Ectodermal cell (in vitro differentiated cells): ENCODE data around the gene RPL22.

Source experiments
- H3K27ac ChIP-seq: 2 replicates; pipeline ENCODE4 v1.7.0; 2013; ENCODE audit warnings: mild to moderate bottlenecking, low read depth, low read length; ENCODE audit not compliant: insufficient read depth, poor library complexity, severe bottlenecking
- H3K27me3 ChIP-seq: 2 replicates; pipeline ENCODE4 v1.7.0; 2013; ENCODE audit warnings: mild to moderate bottlenecking, low read length; ENCODE audit not compliant: insufficient read depth, control insufficient read depth, poor library complexity, severe bottlenecking
- H3K36me3 ChIP-seq: one replicate; pipeline ENCODE4 v1.7.0; 2013; ENCODE audit warnings: low read length; ENCODE audit not compliant: control insufficient read depth, insufficient read depth
- H3K4me1 ChIP-seq: one replicate; pipeline ENCODE4 v1.7.0; 2013; ENCODE audit warnings: low read length; ENCODE audit not compliant: control insufficient read depth, insufficient read depth
- H3K4me3 ChIP-seq: 2 replicates; pipeline ENCODE4 v1.7.0; 2013; ENCODE audit warnings: low read depth, low read length, control low read depth; ENCODE audit not compliant: insufficient read depth
- H3K9me3 ChIP-seq: 2 replicates; pipeline ENCODE4 v1.7.0; 2013; ENCODE audit warnings: mild to moderate bottlenecking, low read length, moderate library complexity; ENCODE audit not compliant: control insufficient read depth
- WGBS, 2 experiments: methylation state at CpG; one replicate each; pipeline ENCODE4 v1.1.7; 2013; ENCODE audit warnings: missing lambda C conversion rate in 2 of 2; 5-methylcytosine and 5-hydroxymethylcytosine counted together

Gene RPL22

DNA sequence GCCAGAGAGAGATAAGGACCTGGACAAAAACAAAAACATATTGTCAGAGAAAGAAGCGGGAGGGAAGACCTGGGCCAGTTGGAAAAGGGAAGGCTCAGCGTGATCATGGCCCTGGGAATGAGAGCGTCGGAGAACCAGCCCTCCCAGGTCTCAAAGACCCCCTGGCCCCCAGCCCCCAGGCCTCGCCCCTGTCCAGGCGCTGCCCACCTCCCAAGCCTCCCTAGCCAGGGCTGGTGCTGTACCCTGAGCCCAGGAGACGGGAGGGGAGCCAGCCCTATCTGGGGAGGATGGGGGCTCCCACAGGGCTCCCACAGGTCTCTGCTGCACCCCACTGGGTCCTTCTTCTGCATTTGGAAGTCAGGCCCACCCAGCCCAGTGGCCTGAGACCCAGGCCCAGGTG, 34.4 kb downstream of the RPL22 start:
- no peak overlapping the region for H3K27ac ChIP-seq
- H3K36me3 ChIP-seq: no peaks in the 10 kb centered on the region
- peaks cover 6% of the 10 kb centered on the region for H3K27me3 ChIP-seq
- no peak overlapping the region for H3K4me3 ChIP-seq
- H3K9me3 ChIP-seq: no peaks in the 10 kb centered on the region
- WGBS, 2 experiments: 88 to 92% methylated on average over 7 of the region's 7 CpGs
- no peaks in the 10 kb centered on the region for H3K4me1 ChIP-seq

DNA sequence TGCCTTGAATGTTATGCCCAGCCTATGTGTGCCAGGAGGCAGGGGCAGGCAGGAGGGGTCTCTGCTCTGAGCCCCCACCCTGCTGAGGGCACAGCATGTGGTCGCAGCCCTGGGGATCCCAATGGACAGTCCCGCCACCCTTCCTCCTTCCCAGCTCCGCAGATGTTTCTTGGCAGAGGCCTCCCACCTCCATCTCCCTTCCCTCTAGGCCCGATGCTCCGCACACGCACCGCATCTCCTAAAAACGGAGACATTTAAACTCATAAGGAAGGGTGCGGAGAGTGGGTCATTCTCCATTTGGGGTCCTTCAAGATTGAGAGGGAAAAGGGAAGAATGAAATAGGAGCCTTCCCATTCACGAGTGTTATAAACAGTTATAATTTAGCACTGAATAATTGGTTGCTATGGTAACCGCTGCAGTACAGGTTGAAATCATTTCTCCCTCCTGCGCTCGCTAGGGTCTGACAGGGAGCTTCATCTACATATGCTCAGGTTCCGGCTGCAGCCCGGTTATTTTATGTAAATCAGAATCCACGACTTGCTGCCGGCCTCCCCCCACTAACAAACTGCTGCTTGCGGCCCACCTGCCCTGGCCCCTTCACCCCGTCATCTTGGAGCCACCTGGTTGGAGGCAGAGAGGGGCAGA, 35.3 kb downstream of the RPL22 start:
- H3K36me3 ChIP-seq: no peaks in the 10 kb centered on the region
- no peak overlapping the region for H3K4me3 ChIP-seq
- H3K27ac ChIP-seq: no peak overlapping the region
- peaks cover 6% of the 10 kb centered on the region for H3K27me3 ChIP-seq
- WGBS, 2 experiments: 84 to 86% methylated on average over 19 of the region's 19 CpGs
- H3K4me1 ChIP-seq: no peaks in the 10 kb centered on the region
- H3K9me3 ChIP-seq: no peaks in the 10 kb centered on the region

- H3K4me1 ChIP-seq: no peaks in the 10 kb centered on the region
- no peak overlapping the region for H3K27ac ChIP-seq
- 92 to 93% methylated on average over 15 of the region's 15 CpGs for WGBS, 2 experiments
- no peaks in the 10 kb centered on the region for H3K36me3 ChIP-seq
- H3K4me3 ChIP-seq: no peak overlapping the region
- H3K9me3 ChIP-seq: no peaks in the 10 kb centered on the region
- peaks cover 6% of the 10 kb centered on the region for H3K27me3 ChIP-seq
Observed at GRCh38 chr1:6163191-6163972, 36.0 kb downstream of the RPL22 start.

- Histone ChIP-seq H3K27me3 (peaks cover 6% of the 10 kb centered on the region), H3K4me3 (no peak overlapping the region), H3K27ac (no peak overlapping the region), H3K9me3 (no peaks in the 10 kb centered on the region), H3K36me3 (no peaks in the 10 kb centered on the region), H3K4me1 (peaks cover under 1% of the 10 kb centered on the region)
- WGBS, 2 experiments: 71 to 75% methylated on average over 13 of the region's 13 CpGs
Observed at GRCh38 chr1:6162773-6163172, 36.6 kb downstream of the RPL22 start.

- H3K27ac ChIP-seq: no peak overlapping the region
- H3K4me1 ChIP-seq: peaks cover 5% of the 10 kb centered on the region
- no peak overlapping the region for H3K4me3 ChIP-seq
- 87 to 90% methylated on average over 7 of the region's 7 CpGs for WGBS, 2 experiments
- no peaks in the 10 kb centered on the region for H3K36me3 ChIP-seq
- peaks cover 6% of the 10 kb centered on the region for H3K27me3 ChIP-seq
- no peaks in the 10 kb centered on the region for H3K9me3 ChIP-seq
Observed at GRCh38 chr1:6162341-6162740, 37.1 kb downstream of the RPL22 start.

DNA sequence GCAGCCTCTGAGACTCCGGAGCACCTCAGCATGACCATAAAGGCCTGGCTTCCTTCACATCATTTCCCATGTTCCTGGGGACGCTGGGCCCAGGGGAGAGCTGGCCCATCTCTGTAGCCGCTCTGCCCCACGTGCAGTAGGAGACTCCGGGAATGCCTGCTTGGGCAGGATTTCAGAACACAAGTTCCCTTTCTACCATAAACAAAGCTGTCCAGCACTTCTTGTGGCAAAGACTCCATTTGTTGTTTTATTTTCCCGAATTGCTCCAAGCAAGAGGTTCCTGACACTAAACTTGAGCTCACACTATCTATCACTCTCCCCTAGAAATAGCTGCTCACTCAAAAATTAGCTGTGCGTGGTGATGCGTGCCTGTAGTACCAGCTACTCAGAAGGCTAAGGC, 41.2 kb downstream of the RPL22 start:
- 67 to 75% methylated on average over 8 of the region's 8 CpGs for WGBS, 2 experiments

DNA sequence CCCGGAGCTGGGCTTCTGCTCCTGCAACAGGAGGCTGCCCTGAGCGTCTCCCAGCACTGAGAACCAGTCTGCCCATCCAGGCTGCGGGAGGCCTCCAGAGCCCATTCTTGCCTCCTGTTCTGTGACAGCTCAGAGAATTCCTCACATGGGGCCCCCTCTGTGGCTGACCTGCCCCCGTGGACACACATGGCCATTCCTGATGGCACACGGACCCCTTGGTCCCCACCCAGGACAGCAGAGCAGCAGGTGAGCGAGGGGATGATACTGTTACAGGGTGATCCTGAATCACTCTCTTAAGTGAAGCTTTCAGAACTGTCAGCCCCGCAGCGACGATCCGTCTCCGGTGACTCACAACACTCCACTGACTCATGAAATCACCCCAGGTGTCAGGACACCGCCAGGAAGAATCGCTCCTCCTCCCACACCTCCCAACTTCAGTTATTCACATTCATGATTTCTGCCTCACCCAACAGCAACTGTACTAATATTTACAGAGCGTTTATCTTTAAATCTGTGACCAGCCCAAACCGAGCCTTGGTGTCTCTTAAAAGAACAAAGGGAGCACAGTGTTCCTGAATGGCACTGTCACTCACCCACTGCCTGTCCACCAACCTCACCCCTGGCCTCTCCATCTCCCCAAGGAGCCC, 41.7 kb downstream of the RPL22 start:
- WGBS, 2 experiments: 38 to 46% methylated on average over 15 of the region's 15 CpGs
- Histone ChIP-seq H3K4me1 (peaks cover 10% of the 10 kb centered on the region), H3K4me3 (no peak overlapping the region), H3K36me3 (no peaks in the 10 kb centered on the region), H3K27me3 (peaks cover 3% of the 10 kb centered on the region), H3K9me3 (no peaks in the 10 kb centered on the region), H3K27ac (no peak overlapping the region)

More for the DNA sequence above, 41.2 kb downstream of the RPL22 start:
- Histone ChIP-seq H3K27me3 (peaks cover 6% of the 10 kb centered on the region), H3K9me3 (no peaks in the 10 kb centered on the region), H3K27ac (no peak overlapping the region), H3K36me3 (no peaks in the 10 kb centered on the region), H3K4me3 (no peak overlapping the region), H3K4me1 (peaks cover 10% of the 10 kb centered on the region)

DNA sequence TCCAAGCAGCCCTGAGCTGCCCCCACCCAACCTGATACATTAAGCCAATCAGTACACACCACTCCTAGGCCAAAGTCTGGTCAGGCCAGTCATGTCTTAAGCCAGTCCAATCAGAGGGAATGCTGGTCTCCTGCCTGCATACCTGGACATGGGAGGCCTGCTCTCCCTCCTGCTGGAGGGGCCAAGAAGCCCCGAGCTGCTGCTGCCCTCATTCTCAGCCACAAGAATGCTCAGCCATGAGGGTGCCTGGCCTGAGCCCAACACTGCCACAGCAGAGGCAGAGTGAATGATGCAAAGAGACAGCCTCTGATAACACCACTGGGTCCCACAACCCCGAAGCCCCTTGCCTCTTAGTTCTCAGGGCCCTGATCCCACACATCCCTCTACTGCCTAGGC, 42.3 kb downstream of the RPL22 start:
- Histone ChIP-seq H3K9me3 (no peaks in the 10 kb centered on the region), H3K27ac (no peak overlapping the region), H3K36me3 (no peaks in the 10 kb centered on the region), H3K4me1 (peaks cover 10% of the 10 kb centered on the region), H3K27me3 (no peaks in the 10 kb centered on the region), H3K4me3 (no peak overlapping the region)
- 69 to 73% methylated on average over 2 of the region's 2 CpGs for WGBS, 2 experiments

GRCh38 chr1:6154525-6155319, 44.7 kb downstream of the RPL22 start:
- Histone ChIP-seq H3K9me3 (no peaks in the 10 kb centered on the region), H3K27ac (no peak overlapping the region), H3K36me3 (no peaks in the 10 kb centered on the region), H3K4me3 (no peak overlapping the region), H3K4me1 (peaks cover 10% of the 10 kb centered on the region), H3K27me3 (peaks cover 2% of the 10 kb centered on the region)
- WGBS, 2 experiments: 93 to 95% methylated on average over 26 of the region's 26 CpGs

DNA sequence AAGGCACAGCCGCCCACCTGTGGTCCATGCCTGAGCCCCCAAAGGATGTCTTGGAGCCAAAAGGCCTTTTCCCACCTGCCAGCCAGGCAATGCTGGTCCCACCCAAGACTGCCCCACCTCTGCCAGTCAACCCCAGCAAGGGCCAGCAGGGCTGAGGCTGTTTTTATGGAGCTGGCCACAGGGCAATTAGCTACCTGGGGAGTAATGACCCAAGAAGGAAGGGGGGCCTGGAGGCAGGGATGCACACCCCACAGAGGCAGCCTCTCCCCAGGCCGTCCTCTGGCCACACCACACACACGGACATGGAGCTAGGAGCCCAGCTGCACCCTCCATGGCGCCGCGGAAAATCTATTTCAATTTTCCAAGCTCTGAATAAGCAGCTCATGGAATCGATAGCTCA, 46.5 kb downstream of the RPL22 start:
- 92 to 94% methylated on average over 7 of the region's 7 CpGs for WGBS, 2 experiments

More for the DNA sequence above, 46.5 kb downstream of the RPL22 start:
- Histone ChIP-seq H3K27ac (no peak overlapping the region), H3K4me3 (no peak overlapping the region), H3K4me1 (peaks cover 17% of the 10 kb centered on the region), H3K9me3 (no peaks in the 10 kb centered on the region), H3K27me3 (peaks cover 20% of the 10 kb centered on the region), H3K36me3 (no peaks in the 10 kb centered on the region)
